IMR-90 (cell line): ENCODE data around the gene ZFR2.

Experiments used
- CEBPB ChIP-seq: IDR thresholded peaks from 2 replicates; pipeline ENCODE4 v1.6.1; 2012; ENCODE audit warnings: low read depth, low read length, improper control_type of control experiment
- CHD1 ChIP-seq: IDR thresholded peaks from 2 replicates; pipeline ENCODE4 v1.6.1; 2012; ENCODE audit warnings: low read depth, low read length, improper control_type of control experiment
- FOS ChIP-seq: fragments of 150-350 bp; IDR thresholded peaks from 2 replicates; pipeline ENCODE4 v1.6.1; 2016; ENCODE audit warnings: low read depth, low read length
- MAFK ChIP-seq: IDR thresholded peaks from 2 replicates; pipeline ENCODE4 v1.6.1; 2012; ENCODE audit warnings: low read depth, low read length, improper control_type of control experiment
- MXI1 ChIP-seq: IDR thresholded peaks from 2 replicates; pipeline ENCODE4 v1.6.1; 2012; ENCODE audit warnings: low read depth, mild to moderate bottlenecking, low read length, moderate library complexity, borderline replicate concordance
- POLR2A ChIP-seq: IDR thresholded peaks from 2 replicates; pipeline ENCODE4 v1.6.1; 2012; ENCODE audit warnings: mild to moderate bottlenecking, low read depth, low read length
- RAD21 ChIP-seq: IDR thresholded peaks from 2 replicates; pipeline ENCODE4 v1.6.1; 2012; ENCODE audit warnings: low read length, improper control_type of control experiment
- RCOR1 ChIP-seq: IDR thresholded peaks from 2 replicates; pipeline ENCODE4 v1.6.1; 2012; ENCODE audit warnings: mild to moderate bottlenecking, low read length, improper control_type of control experiment; ENCODE audit not compliant: insufficient replicate concordance
- SMC3 ChIP-seq: fragments of 150-350 bp; IDR thresholded peaks from 2 replicates; pipeline ENCODE4 v1.6.1; 2016; ENCODE audit warnings: low read depth, mild to moderate bottlenecking, antibody characterized with exemption, low read length, moderate library complexity
- TF ChIP-seq, protein P1 (sequence below): conservative IDR thresholded peaks from 2 replicates; pipeline ENCODE4 v1.5.1; 2012; ENCODE audit warnings: mild to moderate bottlenecking, low read depth, low read length, improper control_type of control experiment
- TF ChIP-seq, protein P2 (sequence below): fragments of 150-350 bp; IDR thresholded peaks from 2 replicates; pipeline ENCODE4 v1.6.1; 2017; ENCODE audit warnings: mild to moderate bottlenecking, antibody characterized with exemption, low read length, low read depth

DNA sequence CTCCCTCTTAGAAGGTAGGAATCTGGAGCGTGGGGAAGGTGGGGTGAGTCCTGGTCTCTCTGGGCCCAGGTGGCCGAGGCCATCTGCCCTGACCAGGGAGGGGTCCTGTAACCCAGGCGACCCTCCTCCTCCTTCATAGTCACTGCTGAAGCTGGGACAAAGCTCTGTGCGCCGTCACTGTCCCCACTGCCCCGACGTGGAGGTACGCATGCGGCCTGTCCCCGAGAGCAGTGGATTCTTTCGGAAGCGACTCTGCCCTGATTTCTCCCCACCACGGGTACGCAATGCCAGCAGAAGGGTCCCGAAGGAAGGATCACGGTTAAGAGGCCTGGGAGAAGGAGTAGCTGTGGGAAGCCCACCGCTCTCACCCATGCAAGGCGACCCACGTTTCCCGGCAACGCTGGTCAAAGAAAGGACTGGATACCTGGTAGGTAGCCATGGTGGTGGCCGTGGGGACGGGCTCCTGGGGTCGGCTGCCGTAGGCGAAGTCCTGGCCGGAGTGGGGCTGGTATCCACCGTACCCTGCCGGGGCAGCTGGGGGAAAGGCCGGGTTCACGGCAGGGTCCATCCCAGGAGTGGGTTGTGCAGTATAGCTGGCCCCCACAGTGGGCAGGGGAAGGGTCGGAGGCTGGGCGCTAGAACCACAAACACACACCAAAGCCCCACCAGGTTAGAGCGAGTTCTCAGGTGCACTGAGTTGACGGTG is 34.3 kb downstream of the ZFR2 start:
- TF ChIP-seq, protein P1, sequence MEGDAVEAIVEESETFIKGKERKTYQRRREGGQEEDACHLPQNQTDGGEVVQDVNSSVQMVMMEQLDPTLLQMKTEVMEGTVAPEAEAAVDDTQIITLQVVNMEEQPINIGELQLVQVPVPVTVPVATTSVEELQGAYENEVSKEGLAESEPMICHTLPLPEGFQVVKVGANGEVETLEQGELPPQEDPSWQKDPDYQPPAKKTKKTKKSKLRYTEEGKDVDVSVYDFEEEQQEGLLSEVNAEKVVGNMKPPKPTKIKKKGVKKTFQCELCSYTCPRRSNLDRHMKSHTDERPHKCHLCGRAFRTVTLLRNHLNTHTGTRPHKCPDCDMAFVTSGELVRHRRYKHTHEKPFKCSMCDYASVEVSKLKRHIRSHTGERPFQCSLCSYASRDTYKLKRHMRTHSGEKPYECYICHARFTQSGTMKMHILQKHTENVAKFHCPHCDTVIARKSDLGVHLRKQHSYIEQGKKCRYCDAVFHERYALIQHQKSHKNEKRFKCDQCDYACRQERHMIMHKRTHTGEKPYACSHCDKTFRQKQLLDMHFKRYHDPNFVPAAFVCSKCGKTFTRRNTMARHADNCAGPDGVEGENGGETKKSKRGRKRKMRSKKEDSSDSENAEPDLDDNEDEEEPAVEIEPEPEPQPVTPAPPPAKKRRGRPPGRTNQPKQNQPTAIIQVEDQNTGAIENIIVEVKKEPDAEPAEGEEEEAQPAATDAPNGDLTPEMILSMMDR, result no peak
- no peak for TF ChIP-seq CEBPB
- TF ChIP-seq POLR2A, result no peak
- no peak for TF ChIP-seq SMC3
- no peak for TF ChIP-seq MAFK
- TF ChIP-seq, protein P2, sequence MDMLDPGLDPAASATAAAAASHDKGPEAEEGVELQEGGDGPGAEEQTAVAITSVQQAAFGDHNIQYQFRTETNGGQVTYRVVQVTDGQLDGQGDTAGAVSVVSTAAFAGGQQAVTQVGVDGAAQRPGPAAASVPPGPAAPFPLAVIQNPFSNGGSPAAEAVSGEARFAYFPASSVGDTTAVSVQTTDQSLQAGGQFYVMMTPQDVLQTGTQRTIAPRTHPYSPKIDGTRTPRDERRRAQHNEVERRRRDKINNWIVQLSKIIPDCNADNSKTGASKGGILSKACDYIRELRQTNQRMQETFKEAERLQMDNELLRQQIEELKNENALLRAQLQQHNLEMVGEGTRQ, result no peak
- no peak for TF ChIP-seq FOS
- TF ChIP-seq RAD21, result no peak
- no peak for TF ChIP-seq RCOR1
- TF ChIP-seq CHD1, result no peak
- TF ChIP-seq MXI1, result no peak
